GM21526 (cell line): ENCODE results near the gene HSD3B2.
"Not testable (repeated sequence)": the region's sequence is repeated elsewhere in the genome, so short reads cannot be mapped to it uniquely, and the experiment has no call there.

Experiments
- ATAC-seq: cut with Tn5 transposase; IDR thresholded peaks from one replicate; pipeline ENCODE4 v1.9.1; 2021; ENCODE audit warnings: moderate library complexity; ENCODE audit not compliant: unreplicated experiment, low FRiP score

Gene HSD3B2

GRCh38 chr1:119414950-119415349 is at the start of gene HSD3B2:
TSS of gene HSD3B2 (plus strand) at chr1:119415150. CDS start at chr1:119415420, 270 bp downstream.
- ATAC-seq: no peak

DNA sequence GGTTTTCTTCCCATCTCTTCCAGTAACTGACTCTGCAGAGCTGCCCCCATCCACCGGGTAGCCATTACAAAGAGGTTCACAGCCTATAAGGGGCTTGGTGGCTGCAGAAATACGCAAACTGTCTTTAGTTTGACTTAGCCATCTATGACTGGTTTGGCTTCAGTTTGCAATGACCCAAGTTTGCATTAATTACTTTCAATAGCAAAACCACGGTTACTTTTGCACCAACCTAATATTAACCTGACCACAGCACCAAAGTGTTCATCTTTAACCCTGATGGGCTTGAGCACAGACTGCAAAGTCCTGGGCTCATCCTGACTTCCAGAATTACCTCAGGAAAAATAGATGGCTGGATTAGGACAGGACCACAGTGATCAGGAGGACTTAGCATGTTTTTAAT is 48.5 kb upstream of the HSD3B2 start:
- ATAC-seq: no peak

DNA sequence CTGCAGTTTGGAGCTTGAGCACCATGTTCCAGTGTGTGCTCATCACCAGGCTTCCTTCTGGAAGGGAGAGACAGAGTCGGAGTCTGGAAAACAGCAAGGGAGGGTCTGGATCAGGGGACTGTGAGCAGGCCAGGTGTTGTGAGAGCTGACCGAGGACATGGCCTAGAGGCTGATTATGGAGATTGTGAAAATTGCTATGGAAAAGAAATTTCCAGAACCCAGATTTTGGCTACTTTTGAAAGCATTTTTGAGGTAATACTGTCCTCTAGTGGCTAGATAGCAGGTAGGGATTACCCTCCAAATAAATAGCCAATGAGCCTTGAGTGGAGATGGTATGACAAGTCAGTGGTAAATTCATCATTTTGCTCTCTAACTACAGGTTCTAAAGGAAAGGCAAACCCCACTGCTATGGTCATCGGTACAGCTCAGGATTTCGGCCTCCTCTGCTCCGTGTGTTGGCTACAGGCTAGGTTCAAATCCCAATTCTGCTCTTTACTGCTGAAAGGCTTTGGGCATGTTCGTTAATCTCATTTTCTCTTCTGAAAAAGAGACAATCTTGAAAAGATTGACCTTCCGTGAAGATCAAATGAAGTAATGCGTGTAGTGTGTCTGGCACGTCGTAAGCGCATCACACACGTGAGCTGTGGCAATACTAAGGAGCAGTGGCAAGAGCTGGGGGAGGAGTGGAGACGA is 47.4 kb upstream of the HSD3B2 start:
- no peak for ATAC-seq

- no peak for ATAC-seq
Observed at GRCh38 chr1:119368554-119368953, 46.4 kb upstream of the HSD3B2 start, which contains the start of gene HAO2. TSS of gene HAO2 (plus strand) at chr1:119368785. CDS start at chr1:119381086, 12,301 bp downstream.

GRCh38 chr1:119370748-119371147 is 44.2 kb upstream of the HSD3B2 start:
- no peak for ATAC-seq

GRCh38 chr1:119371815-119372214 is 43.1 kb upstream of the HSD3B2 start:
- no peak for ATAC-seq

- no peak for ATAC-seq
Observed at GRCh38 chr1:119372503-119373086, 42.4 kb upstream of the HSD3B2 start.

- ATAC-seq: no peak
Observed at GRCh38 chr1:119373465-119373864, 41.5 kb upstream of the HSD3B2 start.

DNA sequence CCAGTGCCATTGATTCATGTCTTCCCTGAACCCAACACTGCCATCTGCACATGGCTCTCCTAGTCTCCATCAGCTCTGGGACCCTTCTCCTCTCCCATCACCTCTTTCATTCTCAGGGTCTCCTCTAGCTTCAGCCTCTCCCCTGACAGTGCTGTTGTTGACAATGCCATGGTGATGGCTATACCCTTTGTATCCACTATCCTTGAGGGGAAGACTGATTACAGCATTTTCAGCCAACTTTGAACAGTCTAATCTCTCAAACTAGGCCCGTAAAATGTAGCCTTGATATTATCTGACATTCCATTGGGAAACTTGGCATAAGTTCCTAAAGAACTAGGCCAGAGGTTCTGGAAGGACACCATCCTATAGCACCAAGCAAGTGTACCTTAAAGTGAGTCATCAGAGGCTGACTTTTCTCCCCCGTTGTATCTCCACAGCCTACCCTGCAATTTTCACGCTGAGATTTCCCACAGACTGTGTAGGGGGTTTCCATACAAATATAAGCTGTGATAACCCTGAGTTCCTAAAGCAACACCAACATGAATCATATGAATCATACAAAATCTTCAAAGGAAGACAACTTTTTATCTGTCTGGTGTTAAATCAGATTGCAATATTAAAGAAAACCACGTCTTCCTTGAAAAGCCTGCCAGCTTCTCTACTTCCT is 40.6 kb upstream of the HSD3B2 start:
- no peak for ATAC-seq

DNA sequence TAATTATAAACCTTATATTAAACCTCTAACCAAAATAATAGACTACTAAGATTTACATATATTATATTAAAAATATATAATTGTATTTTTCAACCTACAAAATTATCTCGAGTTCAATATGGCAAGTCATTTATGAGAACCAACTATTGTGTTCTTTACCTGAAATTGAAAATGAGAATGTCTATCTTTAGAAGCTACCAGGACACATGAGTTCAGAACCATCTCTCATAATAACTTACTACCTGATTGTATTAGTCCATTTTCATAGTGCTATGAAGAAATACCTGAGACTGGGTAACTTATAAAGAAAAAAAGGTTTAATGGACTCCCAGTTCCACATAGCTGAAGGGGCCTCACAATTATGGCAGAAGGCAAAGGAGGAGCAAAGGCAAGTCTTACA is 39.6 kb upstream of the HSD3B2 start:
- ATAC-seq: no peak

DNA sequence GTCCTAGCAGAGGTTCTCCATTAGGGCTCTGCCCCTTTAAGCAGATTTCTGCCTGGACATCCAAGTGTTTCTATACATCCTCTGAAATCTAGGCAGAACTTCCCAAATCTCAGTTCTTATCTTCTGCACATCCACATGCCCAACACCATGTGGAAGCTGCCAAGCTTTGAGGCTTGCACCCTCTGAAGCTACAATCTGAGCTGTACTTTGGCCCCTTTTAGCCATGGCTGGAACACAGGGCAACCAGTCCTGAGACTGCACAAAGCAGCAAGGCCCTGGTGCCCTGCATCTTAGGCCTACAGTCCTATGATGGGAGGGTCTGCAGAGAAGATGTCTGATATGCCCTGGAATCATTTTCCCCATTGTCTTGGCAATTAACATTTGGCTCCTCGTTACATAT is 38.4 kb upstream of the HSD3B2 start:
- ATAC-seq: no peak

DNA sequence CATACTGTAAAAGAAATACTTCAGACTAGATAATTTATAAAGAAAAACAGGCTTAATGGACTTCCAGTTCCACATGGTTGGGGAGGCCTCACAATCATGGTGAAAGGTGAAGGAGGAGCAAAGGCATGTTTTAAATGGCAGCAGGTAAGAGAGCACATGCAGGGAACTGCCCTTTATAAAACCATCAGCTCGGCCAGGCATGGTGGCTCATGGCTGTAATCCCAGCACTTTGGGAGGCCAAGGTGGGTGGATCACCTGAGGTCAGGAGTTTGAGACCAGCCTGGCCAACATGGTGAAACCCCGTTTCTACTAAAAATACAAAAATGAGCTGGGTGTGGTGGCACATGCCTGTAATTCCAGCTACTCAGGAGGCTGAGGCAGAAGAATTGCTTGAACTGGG is 37.4 kb upstream of the HSD3B2 start:
- ATAC-seq: not testable (repeated sequence)

- ATAC-seq: no peak
Observed at GRCh38 chr1:119379117-119379516, 35.8 kb upstream of the HSD3B2 start.

DNA sequence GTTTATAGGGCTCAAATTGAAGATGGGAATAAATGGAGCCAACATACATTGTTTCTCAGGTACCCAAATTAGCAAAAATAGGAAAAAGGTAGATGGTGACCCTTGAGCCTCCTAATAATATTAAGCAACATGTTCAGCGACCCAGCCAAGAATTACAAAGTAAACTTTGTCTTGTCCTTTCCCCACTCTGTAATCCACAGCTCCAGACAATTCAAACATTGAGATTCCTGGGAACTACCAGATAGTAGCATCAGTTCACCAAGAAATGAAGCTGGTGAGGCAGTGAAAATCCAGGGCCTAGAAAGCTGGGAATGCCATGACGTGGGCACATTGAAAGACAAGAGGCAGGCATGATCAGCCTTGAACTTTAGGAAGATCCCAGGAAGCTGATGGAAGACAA is 34.6 kb upstream of the HSD3B2 start:
- ATAC-seq: no peak

- no peak for ATAC-seq
Observed at GRCh38 chr1:119380983-119381662, 33.8 kb upstream of the HSD3B2 start.

- ATAC-seq: no peak
Observed at GRCh38 chr1:119384591-119384990, 30.4 kb upstream of the HSD3B2 start.

DNA sequence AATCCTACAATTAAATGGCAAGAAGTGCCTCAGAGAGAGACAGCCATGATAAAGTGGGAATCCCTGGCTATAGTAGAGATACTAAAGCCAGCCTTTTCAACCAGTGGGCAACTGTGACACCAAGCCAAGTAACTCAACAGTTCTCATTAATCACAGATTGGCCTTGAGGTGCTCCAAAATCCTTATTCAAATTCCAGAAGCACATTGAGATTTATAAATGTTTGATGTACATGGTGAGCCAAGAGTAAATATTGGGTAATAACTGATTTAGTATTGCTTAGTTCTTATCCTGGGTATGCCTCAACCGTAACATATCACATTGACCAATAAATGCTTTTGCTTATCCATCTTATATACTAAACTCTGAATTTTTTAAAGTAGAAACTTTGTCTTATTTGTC is 29.3 kb upstream of the HSD3B2 start:
- ATAC-seq: no peak

DNA sequence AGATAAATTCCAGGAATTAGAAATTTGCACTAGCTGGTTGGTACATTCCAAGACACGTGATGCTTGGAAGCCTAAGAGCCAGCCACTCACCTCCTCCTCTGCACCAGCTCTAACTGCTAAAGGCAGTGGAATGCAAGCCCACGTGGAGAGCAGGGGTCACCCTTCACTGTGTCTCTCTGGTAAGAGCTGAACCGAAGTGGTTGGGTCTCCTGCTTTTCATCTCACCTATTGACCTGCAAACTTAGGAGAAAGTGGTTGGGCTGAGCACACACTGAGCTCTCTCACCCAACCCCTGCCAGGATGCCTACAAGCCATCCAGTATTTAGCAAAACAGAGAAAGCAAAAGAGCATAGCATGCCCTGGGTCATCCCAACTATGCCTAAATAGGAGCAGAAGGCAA is 27.1 kb upstream of the HSD3B2 start:
- ATAC-seq: no peak

GRCh38 chr1:119388450-119388849 is 26.5 kb upstream of the HSD3B2 start:
- ATAC-seq: no peak

- no peak for ATAC-seq
Observed at GRCh38 chr1:119390526-119390925, 24.4 kb upstream of the HSD3B2 start.

GRCh38 chr1:119391749-119392148 is 23.2 kb upstream of the HSD3B2 start:
- no peak for ATAC-seq
